IgD-negative memory B cell (primary cell): ENCODE measurements around the gene HS3ST2. TPM values are rescaled to one million over a fixed set of nuclear protein-coding genes. Genes with fewer than 3 reads are reported as not detected.

ENCODE experiments used
- H3K27ac Mint-ChIP-seq, 3 donors: one replicate each; pipeline ENCODE4 v1.8.0; 2020 to 2022; ENCODE audit warnings: mild to moderate bottlenecking in 3 of 3, mixed read lengths in 3 of 3, moderate library complexity in 1 of 3
- H3K27me3 Mint-ChIP-seq: one replicate; pipeline ENCODE4 v1.8.0; 2021; ENCODE audit warnings: mixed read lengths
- H3K36me3 Mint-ChIP-seq: one replicate; pipeline ENCODE4 v1.8.0; 2020; ENCODE audit warnings: mild to moderate bottlenecking, mixed read lengths
- H3K4me1 Mint-ChIP-seq, 3 donors: one replicate each; pipeline ENCODE4 v1.8.0; 2020 to 2022; ENCODE audit warnings: mixed read lengths in 3 of 3, mild to moderate bottlenecking in 1 of 3
- H3K4me3 Mint-ChIP-seq, 4 donors: one replicate each; pipeline ENCODE4 v1.8.0; 2020 to 2022; ENCODE audit warnings: mild to moderate bottlenecking in 4 of 4, mixed read lengths in 4 of 4, moderate library complexity in 3 of 4
- H3K9me3 Mint-ChIP-seq, 3 donors: one replicate each; pipeline ENCODE4 v1.8.0; 2020 to 2021; ENCODE audit warnings: mixed read lengths in 3 of 3, mild to moderate bottlenecking in 1 of 3
- polyA plus RNA-seq: library from polyadenylated mRNA; unstranded; fragments of 300-500 nt; fragmentation: Illumina TruSeq; gene quantifications from one replicate; pipeline ENCODE4 v1.2.3, GENCODE V29; 2021

Gene HS3ST2
- polyA plus RNA-seq, 1 donor from 2014 or later, result not detected

- H3K27me3 Mint-ChIP-seq, result peaks cover 13% of the 10 kb centered on the region
- peak overlapping the region in 1 of 4 donors; percentile 25 for H3K4me3 Mint-ChIP-seq
- peaks cover 4% of the 10 kb centered on the region for H3K36me3 Mint-ChIP-seq
- no peak overlapping the region for H3K27ac Mint-ChIP-seq
- H3K9me3 Mint-ChIP-seq, result peaks cover 0 to 2% (median 0%) of the 10 kb centered on the region in 3 donors
- peaks cover 0 to 5% (median 0%) of the 10 kb centered on the region in 3 donors for H3K4me1 Mint-ChIP-seq
Observed at GRCh38 chr16:22844416-22844815, 30.5 kb downstream of the HS3ST2 start.

- Mint-ChIP-seq H3K4me3 (no peak overlapping the region), H3K36me3 (peaks cover 4% of the 10 kb centered on the region)
Observed at GRCh38 chr16:22847100-22847499, 33.1 kb downstream of the HS3ST2 start.

GRCh38 chr16:22847690-22848089, 33.7 kb downstream of the HS3ST2 start:
- H3K36me3 Mint-ChIP-seq, result peaks cover 4% of the 10 kb centered on the region
- peaks cover 0 to 5% (median 0%) of the 10 kb centered on the region in 3 donors for H3K4me1 Mint-ChIP-seq
- H3K27me3 Mint-ChIP-seq, result peaks cover 10% of the 10 kb centered on the region
- no peak overlapping the region for H3K27ac Mint-ChIP-seq
- no peak overlapping the region for H3K4me3 Mint-ChIP-seq
- peaks cover 0 to 2% (median 0%) of the 10 kb centered on the region in 3 donors for H3K9me3 Mint-ChIP-seq

More at GRCh38 chr16:22847100-22847499, 33.1 kb downstream of the HS3ST2 start:
- peaks cover 0 to 5% (median 0%) of the 10 kb centered on the region in 3 donors for H3K4me1 Mint-ChIP-seq
- peaks cover 10% of the 10 kb centered on the region for H3K27me3 Mint-ChIP-seq
- H3K9me3 Mint-ChIP-seq, result peaks cover 0 to 2% (median 0%) of the 10 kb centered on the region in 3 donors
- no peak overlapping the region for H3K27ac Mint-ChIP-seq

GRCh38 chr16:22848451-22848850, 34.5 kb downstream of the HS3ST2 start:
- Mint-ChIP-seq H3K36me3 (peaks cover 4% of the 10 kb centered on the region), H3K9me3 (peaks cover 0 to 2% (median 0%) of the 10 kb centered on the region in 3 donors), H3K4me1 (peaks cover 0 to 5% (median 0%) of the 10 kb centered on the region in 3 donors), H3K4me3 (no peak overlapping the region), H3K27ac (no peak overlapping the region), H3K27me3 (peaks cover 10% of the 10 kb centered on the region)

- Mint-ChIP-seq H3K27me3 (peaks cover 7% of the 10 kb centered on the region), H3K36me3 (peaks cover 4% of the 10 kb centered on the region), H3K4me1 (peaks cover 0 to 1% (median 0%) of the 10 kb centered on the region in 3 donors), H3K4me3 (no peak overlapping the region), H3K9me3 (peaks cover 0 to 1% (median 0%) of the 10 kb centered on the region in 3 donors), H3K27ac (no peak overlapping the region)
Observed at GRCh38 chr16:22849517-22849916, 35.6 kb downstream of the HS3ST2 start.

- H3K4me1 Mint-ChIP-seq, result peaks cover 2 to 11% (median 5%) of the 10 kb centered on the region in 3 donors
- H3K4me3 Mint-ChIP-seq, result no peak overlapping the region
- peaks cover 2% of the 10 kb centered on the region for H3K36me3 Mint-ChIP-seq
- no peak overlapping the region for H3K27ac Mint-ChIP-seq
- no peaks in the 10 kb centered on the region for H3K9me3 Mint-ChIP-seq
- H3K27me3 Mint-ChIP-seq, result peaks cover 5% of the 10 kb centered on the region
Observed at GRCh38 chr16:22855231-22855630, 41.3 kb downstream of the HS3ST2 start.

- H3K4me1 Mint-ChIP-seq, result peaks cover 2 to 11% (median 5%) of the 10 kb centered on the region in 3 donors
- H3K27ac Mint-ChIP-seq, result no peak overlapping the region
- H3K36me3 Mint-ChIP-seq, result peaks cover 2% of the 10 kb centered on the region
- H3K27me3 Mint-ChIP-seq, result peaks cover 13% of the 10 kb centered on the region
- H3K9me3 Mint-ChIP-seq, result no peaks in the 10 kb centered on the region
- H3K4me3 Mint-ChIP-seq, result no peak overlapping the region
Observed at GRCh38 chr16:22857296-22858025, 43.5 kb downstream of the HS3ST2 start.

- Mint-ChIP-seq H3K9me3 (no peaks in the 10 kb centered on the region), H3K4me1 (peaks cover 2 to 11% (median 5%) of the 10 kb centered on the region in 3 donors), H3K4me3 (no peak overlapping the region), H3K36me3 (peaks cover 2% of the 10 kb centered on the region), H3K27ac (no peak overlapping the region), H3K27me3 (peaks cover 20% of the 10 kb centered on the region)
Observed at GRCh38 chr16:22859925-22860324, 46.0 kb downstream of the HS3ST2 start.

GRCh38 chr16:22861580-22861979, 47.6 kb downstream of the HS3ST2 start:
- Mint-ChIP-seq H3K4me1 (peaks cover 0 to 3% (median 0%) of the 10 kb centered on the region in 3 donors), H3K27ac (no peak overlapping the region), H3K4me3 (no peak overlapping the region), H3K36me3 (peaks cover 2% of the 10 kb centered on the region), H3K9me3 (no peaks in the 10 kb centered on the region), H3K27me3 (peaks cover 14% of the 10 kb centered on the region)

- H3K27me3 Mint-ChIP-seq, result peaks cover 14% of the 10 kb centered on the region
Observed at GRCh38 chr16:22862046-22862445, 48.1 kb downstream of the HS3ST2 start.

GRCh38 chr16:22864375-22864774, 50.4 kb downstream of the HS3ST2 start:
- Mint-ChIP-seq H3K36me3 (peaks cover 2% of the 10 kb centered on the region), H3K27me3 (peaks cover 14% of the 10 kb centered on the region), H3K4me3 (no peak overlapping the region), H3K4me1 (no peaks in the 10 kb centered on the region), H3K9me3 (no peaks in the 10 kb centered on the region), H3K27ac (no peak overlapping the region)

More at GRCh38 chr16:22862046-22862445, 48.1 kb downstream of the HS3ST2 start:
- no peaks in the 10 kb centered on the region for H3K9me3 Mint-ChIP-seq
- no peak overlapping the region for H3K27ac Mint-ChIP-seq
- H3K4me1 Mint-ChIP-seq, result no peaks in the 10 kb centered on the region
- H3K4me3 Mint-ChIP-seq, result no peak overlapping the region
- peaks cover 2% of the 10 kb centered on the region for H3K36me3 Mint-ChIP-seq

- H3K27me3 Mint-ChIP-seq, result no peaks in the 10 kb centered on the region
- no peak overlapping the region for H3K27ac Mint-ChIP-seq
- H3K4me1 Mint-ChIP-seq, result no peaks in the 10 kb centered on the region
- H3K4me3 Mint-ChIP-seq, result no peak overlapping the region
- H3K36me3 Mint-ChIP-seq, result no peaks in the 10 kb centered on the region
- no peaks in the 10 kb centered on the region for H3K9me3 Mint-ChIP-seq
Observed at GRCh38 chr16:22868593-22869224, 54.7 kb downstream of the HS3ST2 start.

GRCh38 chr16:22871861-22872260, 57.9 kb downstream of the HS3ST2 start:
- no peaks in the 10 kb centered on the region for H3K36me3 Mint-ChIP-seq
- H3K27me3 Mint-ChIP-seq, result no peaks in the 10 kb centered on the region
- H3K4me3 Mint-ChIP-seq, result no peak overlapping the region
- no peak overlapping the region for H3K27ac Mint-ChIP-seq
- no peaks in the 10 kb centered on the region for H3K4me1 Mint-ChIP-seq
- no peaks in the 10 kb centered on the region for H3K9me3 Mint-ChIP-seq

- peaks cover 0 to 1% (median 0%) of the 10 kb centered on the region in 3 donors for H3K9me3 Mint-ChIP-seq
- H3K4me1 Mint-ChIP-seq, result no peaks in the 10 kb centered on the region
- peaks cover 4% of the 10 kb centered on the region for H3K27me3 Mint-ChIP-seq
- H3K36me3 Mint-ChIP-seq, result no peaks in the 10 kb centered on the region
- no peak overlapping the region for H3K4me3 Mint-ChIP-seq
- no peak overlapping the region for H3K27ac Mint-ChIP-seq
Observed at GRCh38 chr16:22874394-22874793, 60.4 kb downstream of the HS3ST2 start.

GRCh38 chr16:22878955-22879354, 65.0 kb downstream of the HS3ST2 start:
- H3K4me3 Mint-ChIP-seq, result no peak overlapping the region
- H3K9me3 Mint-ChIP-seq, result peaks cover 0 to 1% (median 0%) of the 10 kb centered on the region in 3 donors
- no peaks in the 10 kb centered on the region for H3K36me3 Mint-ChIP-seq
- no peaks in the 10 kb centered on the region for H3K4me1 Mint-ChIP-seq
- peaks cover 4% of the 10 kb centered on the region for H3K27me3 Mint-ChIP-seq
- peak overlapping the region in 1 of 3 donors; percentile 16 for H3K27ac Mint-ChIP-seq
